Measurements from ENCODE around the gene PDZD2.

Gene PDZD2

DNA sequence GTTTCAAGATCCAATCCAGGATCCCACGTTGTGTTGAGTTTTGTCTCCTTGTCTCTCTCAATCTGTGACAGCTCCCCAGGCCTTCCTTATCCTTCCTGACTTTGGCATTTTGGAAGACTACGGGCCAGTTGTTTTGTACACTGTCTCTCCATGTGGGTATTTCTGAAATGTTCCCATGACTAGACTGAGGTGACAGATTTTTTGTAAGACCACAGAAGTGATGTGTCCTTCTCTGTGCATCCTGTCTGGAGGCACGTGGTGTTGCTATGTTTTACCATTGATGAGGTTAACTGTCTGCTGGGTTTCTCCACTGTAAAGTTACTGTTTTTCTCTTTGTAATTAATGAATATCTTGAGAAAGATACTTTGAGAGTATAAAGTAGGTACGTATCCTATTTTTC is 15.7 kb upstream of the PDZD2 start:
- H3K4me3 ChIP-seq (ENCODE audit: low read depth, low read length) = no peak overlapping the region
- TF ChIP-seq, protein P1, sequence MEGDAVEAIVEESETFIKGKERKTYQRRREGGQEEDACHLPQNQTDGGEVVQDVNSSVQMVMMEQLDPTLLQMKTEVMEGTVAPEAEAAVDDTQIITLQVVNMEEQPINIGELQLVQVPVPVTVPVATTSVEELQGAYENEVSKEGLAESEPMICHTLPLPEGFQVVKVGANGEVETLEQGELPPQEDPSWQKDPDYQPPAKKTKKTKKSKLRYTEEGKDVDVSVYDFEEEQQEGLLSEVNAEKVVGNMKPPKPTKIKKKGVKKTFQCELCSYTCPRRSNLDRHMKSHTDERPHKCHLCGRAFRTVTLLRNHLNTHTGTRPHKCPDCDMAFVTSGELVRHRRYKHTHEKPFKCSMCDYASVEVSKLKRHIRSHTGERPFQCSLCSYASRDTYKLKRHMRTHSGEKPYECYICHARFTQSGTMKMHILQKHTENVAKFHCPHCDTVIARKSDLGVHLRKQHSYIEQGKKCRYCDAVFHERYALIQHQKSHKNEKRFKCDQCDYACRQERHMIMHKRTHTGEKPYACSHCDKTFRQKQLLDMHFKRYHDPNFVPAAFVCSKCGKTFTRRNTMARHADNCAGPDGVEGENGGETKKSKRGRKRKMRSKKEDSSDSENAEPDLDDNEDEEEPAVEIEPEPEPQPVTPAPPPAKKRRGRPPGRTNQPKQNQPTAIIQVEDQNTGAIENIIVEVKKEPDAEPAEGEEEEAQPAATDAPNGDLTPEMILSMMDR (IDR thresholded peaks at IDR 0.05; ENCODE audit: low read depth, low read length) = no peak

DNA sequence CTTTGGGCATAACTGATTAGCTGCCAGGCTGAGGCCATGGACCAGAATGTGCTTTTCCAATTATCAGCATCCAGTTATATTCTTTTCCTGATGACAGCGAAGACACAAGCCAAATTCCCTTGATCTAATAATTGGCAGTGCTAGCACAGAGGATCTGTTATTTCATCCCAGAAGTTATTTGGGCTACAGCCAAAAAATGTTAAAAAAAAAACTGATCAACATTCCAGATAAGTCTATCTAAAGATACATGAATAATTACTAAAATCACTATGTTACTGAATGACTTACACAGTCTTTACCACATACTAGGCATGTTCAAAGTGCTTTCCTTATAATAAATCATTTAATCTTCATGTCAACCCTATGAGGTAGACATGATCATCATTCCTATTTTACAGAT is 13.5 kb upstream of the PDZD2 start:
- TF ChIP-seq, protein P1 (IDR thresholded peaks at IDR 0.05; ENCODE audit: low read depth, low read length) = no peak

DNA sequence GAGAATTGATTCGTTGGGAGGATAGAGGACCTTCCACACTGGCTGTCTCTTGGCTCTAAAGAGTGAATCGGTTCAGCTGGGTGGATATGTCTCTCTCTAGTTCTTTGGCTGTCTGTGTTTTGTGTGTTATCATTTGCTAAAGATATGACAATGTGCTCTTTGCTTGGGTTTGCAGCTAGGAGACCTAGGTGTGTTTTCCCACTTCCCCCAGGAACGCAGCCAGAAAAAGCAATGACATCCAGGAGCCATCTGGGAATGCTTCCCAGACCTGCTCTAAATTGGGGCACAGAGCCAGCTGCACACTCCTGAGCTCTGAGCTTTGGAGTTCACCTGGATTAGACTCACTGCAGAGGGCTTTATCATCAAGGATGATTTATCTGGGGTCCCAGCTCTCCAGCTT is 12.8 kb upstream of the PDZD2 start:
- TF ChIP-seq, protein P1 (IDR thresholded peaks at IDR 0.05; ENCODE audit: low read depth, low read length) = no peak
- H3K4me3 ChIP-seq (ENCODE audit: low read depth, low read length) = no peak overlapping the region

More for the DNA sequence above, 13.5 kb upstream of the PDZD2 start:
- H3K4me3 ChIP-seq (ENCODE audit: low read depth, low read length) = no peak overlapping the region

DNA sequence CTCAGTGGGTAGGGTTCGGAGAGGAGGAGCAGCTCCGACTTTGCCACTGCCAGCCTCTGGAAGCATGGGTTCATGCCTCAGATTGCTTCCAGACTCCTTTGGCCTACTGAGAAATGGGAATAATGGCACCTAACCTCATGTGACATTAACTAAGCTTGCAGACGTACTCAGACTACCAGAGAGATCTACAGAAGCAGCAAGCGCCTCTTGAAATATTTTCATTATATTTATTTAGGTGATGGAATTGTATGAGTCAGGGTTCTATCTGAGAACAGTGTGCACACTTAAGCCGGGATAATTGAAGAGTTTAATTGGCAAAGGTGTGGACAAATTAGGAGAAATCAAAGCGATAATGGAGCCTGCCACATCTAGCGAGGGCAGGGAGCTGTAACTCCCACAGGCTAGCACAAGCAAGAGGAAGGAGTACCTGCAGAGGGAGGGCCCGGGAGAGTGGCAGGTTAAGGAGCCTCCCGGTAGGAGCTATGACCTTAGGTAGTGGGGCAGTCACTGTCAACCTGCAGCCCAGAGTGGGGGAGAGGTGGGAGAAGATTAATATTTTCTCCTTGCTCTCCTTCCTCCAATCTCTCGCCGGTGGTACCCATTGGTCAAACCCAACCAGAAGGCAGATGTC is 12.2 kb upstream of the PDZD2 start:
- TF ChIP-seq, protein P1 (IDR thresholded peaks at IDR 0.05; ENCODE audit: low read depth, low read length) = no peak
- no peak overlapping the region for H3K4me3 ChIP-seq (ENCODE audit: low read depth, low read length)

DNA sequence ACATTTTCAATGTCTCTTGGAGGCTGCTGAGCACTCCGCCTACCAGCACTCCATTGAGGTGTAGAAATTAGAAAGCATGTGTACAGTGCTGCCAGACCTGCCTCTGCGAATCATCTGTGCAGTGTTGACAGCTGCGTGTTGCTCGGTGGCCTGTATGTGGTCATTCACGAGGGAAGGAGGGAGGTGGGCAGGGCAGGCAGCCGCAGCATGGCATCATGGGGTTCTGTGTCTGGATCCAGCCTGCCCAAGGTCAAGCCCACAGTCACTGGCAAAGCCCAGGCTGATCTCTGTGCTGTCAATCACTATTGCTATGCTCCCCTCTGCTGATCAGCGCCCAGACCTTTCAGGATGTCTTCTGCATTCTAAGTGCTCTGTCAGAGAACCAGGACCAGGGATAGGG is 8.0 kb upstream of the PDZD2 start:
- H3K4me3 ChIP-seq (ENCODE audit: low read depth, low read length) = no peak overlapping the region
- TF ChIP-seq, protein P1 (IDR thresholded peaks at IDR 0.05; ENCODE audit: low read depth, low read length) = no peak

DNA sequence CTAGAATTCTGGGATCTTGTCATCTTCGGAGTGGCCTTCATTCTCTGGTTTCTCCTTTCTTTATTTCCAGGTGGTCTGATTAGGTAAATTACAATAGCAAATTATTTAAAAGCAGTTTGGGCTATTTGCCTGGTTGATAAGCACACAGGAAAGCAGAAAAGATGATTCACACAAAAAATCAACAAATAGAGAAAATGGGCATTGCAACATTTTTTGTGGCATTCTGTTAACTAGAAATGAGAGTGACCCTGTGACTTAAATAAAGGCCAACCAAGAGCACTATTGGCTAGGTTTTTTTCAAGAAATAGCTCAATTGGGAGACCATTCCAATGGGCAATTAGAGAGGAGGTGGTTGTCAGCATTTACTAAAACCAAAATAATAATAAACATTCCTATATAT is 6.5 kb upstream of the PDZD2 start:
- no peak overlapping the region for H3K4me3 ChIP-seq (ENCODE audit: low read depth, low read length)
- TF ChIP-seq, protein P1 (IDR thresholded peaks at IDR 0.05; ENCODE audit: low read depth, low read length) = no peak

DNA sequence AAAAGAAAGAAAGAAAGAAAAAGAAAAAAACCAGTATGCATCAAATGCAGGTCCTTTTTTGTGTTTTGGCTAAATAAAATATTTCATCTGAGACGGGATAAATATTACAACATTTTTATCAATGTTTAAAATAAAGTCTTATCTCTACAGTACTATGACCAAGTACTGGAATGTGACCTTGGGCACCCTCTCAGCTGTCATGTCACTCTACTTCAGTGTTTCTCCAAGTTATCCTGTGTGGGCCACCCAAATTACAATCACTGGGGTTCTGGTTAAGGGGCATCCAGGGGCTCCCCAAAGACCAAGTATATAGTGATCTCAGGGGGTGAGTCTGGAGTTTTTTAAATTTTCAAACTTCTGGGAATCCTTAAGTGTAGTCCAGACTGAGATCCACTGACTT is 3.5 kb upstream of the PDZD2 start:
- TF ChIP-seq, protein P1 (IDR thresholded peaks at IDR 0.05; ENCODE audit: low read depth, low read length) = no peak
- H3K4me3 ChIP-seq (ENCODE audit: low read depth, low read length) = no peak overlapping the region

Measured in WI38 (cell line).